ES-I3 (cell line): Measurements from ENCODE around the gene ADAMTSL2.

ENCODE experiments used
- H3K36me3 ChIP-seq: 2 replicates; pipeline ENCODE4 v1.6.1; 2013; ENCODE audit warnings: mild to moderate bottlenecking, low read length, control low read depth, moderate library complexity; ENCODE audit not compliant: insufficient read depth
- H3K4me1 ChIP-seq: 2 replicates; pipeline ENCODE4 v1.6.1; 2013; ENCODE audit warnings: mild to moderate bottlenecking, control low read depth, low read length; ENCODE audit not compliant: insufficient read depth
- H3K9ac ChIP-seq: 2 replicates; pipeline ENCODE4 v1.6.1; 2013; ENCODE audit warnings: low read depth, mild to moderate bottlenecking, low read length, moderate library complexity
- H3K9me3 ChIP-seq: 2 replicates; pipeline ENCODE4 v1.6.1; 2013; ENCODE audit warnings: mild to moderate bottlenecking, low read length, moderate library complexity; ENCODE audit not compliant: control insufficient read depth, insufficient read depth

ADAMTSL2 gene

GRCh38 chr9:133494636-133495326 lies 39.7 kb upstream of the ADAMTSL2 start:
- Histone ChIP-seq H3K36me3 (no peaks in the 10 kb centered on the region), H3K4me1 (no peaks in the 10 kb centered on the region), H3K9ac (no peak overlapping the region), H3K9me3 (no peaks in the 10 kb centered on the region)

- H3K9me3 ChIP-seq, result no peaks in the 10 kb centered on the region
- H3K9ac ChIP-seq, result no peak overlapping the region
Observed at GRCh38 chr9:133495327-133496293, 38.9 kb upstream of the ADAMTSL2 start.

GRCh38 chr9:133496861-133497842 lies 37.4 kb upstream of the ADAMTSL2 start:
- no peak overlapping the region for H3K9ac ChIP-seq
- H3K36me3 ChIP-seq, result no peaks in the 10 kb centered on the region
- H3K9me3 ChIP-seq, result peaks cover 4% of the 10 kb centered on the region
- H3K4me1 ChIP-seq, result no peaks in the 10 kb centered on the region

More at GRCh38 chr9:133495327-133496293, 38.9 kb upstream of the ADAMTSL2 start:
- H3K4me1 ChIP-seq, result no peaks in the 10 kb centered on the region
- H3K36me3 ChIP-seq, result no peaks in the 10 kb centered on the region

- Histone ChIP-seq H3K9me3 (peaks cover 6% of the 10 kb centered on the region), H3K36me3 (no peaks in the 10 kb centered on the region), H3K9ac (no peak overlapping the region), H3K4me1 (no peaks in the 10 kb centered on the region)
Observed at GRCh38 chr9:133499132-133499891, 35.2 kb upstream of the ADAMTSL2 start.

- H3K36me3 ChIP-seq, result no peaks in the 10 kb centered on the region
- peaks cover 6% of the 10 kb centered on the region for H3K9me3 ChIP-seq
- no peaks in the 10 kb centered on the region for H3K4me1 ChIP-seq
- no peak overlapping the region for H3K9ac ChIP-seq
Observed at GRCh38 chr9:133499892-133500270, 34.6 kb upstream of the ADAMTSL2 start.

- peaks cover 6% of the 10 kb centered on the region for H3K9me3 ChIP-seq
- no peaks in the 10 kb centered on the region for H3K36me3 ChIP-seq
- no peak overlapping the region for H3K9ac ChIP-seq
- H3K4me1 ChIP-seq, result no peaks in the 10 kb centered on the region
Observed at GRCh38 chr9:133502112-133502511, 32.4 kb upstream of the ADAMTSL2 start.

- Histone ChIP-seq H3K9me3 (peaks cover 6% of the 10 kb centered on the region), H3K4me1 (peaks cover 12% of the 10 kb centered on the region), H3K36me3 (no peaks in the 10 kb centered on the region), H3K9ac (no peak overlapping the region)
Observed at GRCh38 chr9:133505186-133505830, 29.2 kb upstream of the ADAMTSL2 start.

GRCh38 chr9:133505901-133506652 lies 28.4 kb upstream of the ADAMTSL2 start:
- Histone ChIP-seq H3K4me1 (peaks cover 12% of the 10 kb centered on the region), H3K9me3 (peaks cover 6% of the 10 kb centered on the region), H3K9ac (no peak overlapping the region), H3K36me3 (no peaks in the 10 kb centered on the region)

- H3K9ac ChIP-seq, result no peak overlapping the region
- H3K36me3 ChIP-seq, result no peaks in the 10 kb centered on the region
- peaks cover 12% of the 10 kb centered on the region for H3K4me1 ChIP-seq
- H3K9me3 ChIP-seq, result peaks cover 6% of the 10 kb centered on the region
Observed at GRCh38 chr9:133506653-133507038, 27.9 kb upstream of the ADAMTSL2 start.

- Histone ChIP-seq H3K36me3 (no peaks in the 10 kb centered on the region), H3K4me1 (peaks cover 12% of the 10 kb centered on the region), H3K9me3 (no peaks in the 10 kb centered on the region), H3K9ac (no peak overlapping the region)
Observed at GRCh38 chr9:133507246-133507965, 27.1 kb upstream of the ADAMTSL2 start.

- Histone ChIP-seq H3K4me1 (peaks cover 12% of the 10 kb centered on the region), H3K9ac (no peak overlapping the region), H3K9me3 (no peaks in the 10 kb centered on the region), H3K36me3 (no peaks in the 10 kb centered on the region)
Observed at GRCh38 chr9:133508046-133508445, 26.5 kb upstream of the ADAMTSL2 start.
